Spleen (tissue), 11 donors: Measurements from ENCODE around the gene ENGASE. TPM values are rescaled to one million over a fixed set of nuclear protein-coding genes. Genes with fewer than 3 reads are reported as not detected.

ENCODE experiments used
- DNase-seq: peaks from one replicate; pipeline ENCODE4 v3.0.0-alpha.2; 2020
- H3K27ac ChIP-seq, 8 donors: fragments of 200-600 bp; sonication (generic) in 7 of 8; 1 replicate in 4 of 8; 2 replicates in 4 of 8; pipeline versions ENCODE4 v1.5.0 to v1.8.0; 2016 to 2021; ENCODE audit warnings: inconsistent platforms in 4 of 8, mild to moderate bottlenecking in 4 of 8, moderate library complexity in 1 of 8
- H3K27me3 ChIP-seq, 7 donors: fragments of 200-600 bp; sonication (generic) in 6 of 7; replicated peaks in 1 of 7; 1 replicate in 4 of 7; 2 replicates in 3 of 7; pipeline versions ENCODE4 v1.5.0 to v1.8.0; 2016 to 2021; ENCODE audit warnings: inconsistent platforms in 3 of 7, mild to moderate bottlenecking in 1 of 7
- H3K36me3 ChIP-seq, 6 donors: fragments of 200-600 bp; sonication (generic) in 5 of 6; 1 replicate in 4 of 6; 2 replicates in 2 of 6; pipeline versions ENCODE4 v1.5.0 to v1.8.0; 2016 to 2021; ENCODE audit warnings: inconsistent platforms in 2 of 6
- H3K4me1 ChIP-seq, 6 donors: fragments of 200-600 bp; sonication (generic) in 5 of 6; 1 replicate in 3 of 6; 2 replicates in 3 of 6; pipeline versions ENCODE4 v1.5.0 to v1.8.0; 2016 to 2021; ENCODE audit warnings: inconsistent platforms in 3 of 6
- H3K4me3 ChIP-seq, 8 donors: fragments of 200-600 bp; sonication (generic) in 7 of 8; 1 replicate in 4 of 8; 2 replicates in 4 of 8; pipeline versions ENCODE4 v1.5.0 to v1.8.0; 2016 to 2021; ENCODE audit warnings: inconsistent platforms in 4 of 8, mild to moderate bottlenecking in 4 of 8, moderate library complexity in 2 of 8
- H3K9me3 ChIP-seq, 8 donors: fragments of 200-600 bp; sonication (generic) in 7 of 8; 1 replicate in 4 of 8; 2 replicates in 4 of 8; pipeline versions ENCODE4 v1.5.0 to v1.8.0; 2016 to 2021; ENCODE audit warnings: inconsistent platforms in 4 of 8
- POLR2A ChIP-seq, 3 donors: fragments of 450-650 bp; IDR thresholded peaks; one replicate each; pipeline ENCODE4 v1.5.1; 2017; ENCODE audit warnings: antibody characterized with exemption in 3 of 3, mild to moderate bottlenecking in 1 of 3
- POLR2AphosphoS5 ChIP-seq, 3 donors: sonication (generic); formaldehyde crosslinking; IDR thresholded peaks; one replicate each; pipeline ENCODE4 v1.5.1; 2017; ENCODE audit warnings: antibody characterized with exemption in 3 of 3
- WGBS, 5 donors: extraction: QIAGEN DNeasy Blood & Tissue Kit in 3 of 5; methylation state at CpG; one replicate each; pipeline versions ENCODE4 v1.1.5 to v1.1.7; 2013 to 2018; 5-methylcytosine and 5-hydroxymethylcytosine counted together
- intact Hi-C: fragments of 100-400 bp; cut with DNase I; formaldehyde crosslinking; loops from one replicate; pipeline ENCODE4 v1.15.0; 2023; ENCODE audit warnings: low total_unique reads
- polyA plus RNA-seq, 3 donors: library from polyadenylated mRNA; stranded (reverse); fragments of 200-250 nt; gene quantifications; one replicate each; pipeline ENCODE4 v1.2.1, GENCODE V29; 2013
- total RNA-seq, 7 donors: library from RNA; depleted of rRNA in 3 of 7; stranded (reverse); fragments of >200 nt in 3 of 7; fragmentation: NEBNext Ultra II Directional in 4 of 7; extraction: Animal tissue kit (Norgen Biotek cat#: 25700) in 4 of 7; gene quantifications; one replicate each; pipeline versions ENCODE4 v1.1.0 to v1.2.1, GENCODE V29; 2016 to 2021
- TF ChIP-seq, protein P1 (sequence below), 11 experiments: fragments of 200-600 bp in 7 of 11; fragments of 450-650 bp in 4 of 11; sonication (generic) in 4 of 11; IDR thresholded peaks in 8 of 11; conservative IDR thresholded peaks in 3 of 11; 1 replicate in 7 of 11; 2 replicates in 4 of 11; pipeline versions ENCODE4 v1.4.0 to v1.8.0; 2016 to 2021; ENCODE audit warnings: antibody characterized with exemption in 11 of 11, inconsistent platforms in 4 of 11, mild to moderate bottlenecking in 1 of 11
- donor health status: healthy with polysubstance abuse.
- donor health status: DM: no; HTN: no; CAD: no; lungs with moderate emphysema.
- donor health status: DM: no; HTN: no; CAD: no.
- donor health status: Bipolar disorder and iron deficiency.
- donor health status: healthy.
- donor health status: DM: no; HTN: no; CAD: no.
- donor health status: DM: yes; HTN: yes; CAD: no.

Gene ENGASE
- total and polyA plus RNA-seq, 10 donors, result 25.0 to 148 (median 93.2) TPM

GRCh38 chr17:79054200-79054960, 20.2 kb upstream of the ENGASE start:
- no peak overlapping the region for H3K4me3 ChIP-seq
- peaks cover 0 to 39% (median 7%) of the 10 kb centered on the region in 6 donors for H3K4me1 ChIP-seq
- no peaks in the 10 kb centered on the region for H3K36me3 ChIP-seq
- H3K27me3 ChIP-seq, result peaks cover 0 to 16% (median 0%) of the 10 kb centered on the region in 7 donors
- TF ChIP-seq POLR2A (IDR thresholded peaks at IDR 0.05) (no peak), POLR2AphosphoS5 (IDR thresholded peaks at IDR 0.05) (no peak)
- TF ChIP-seq, protein P1, sequence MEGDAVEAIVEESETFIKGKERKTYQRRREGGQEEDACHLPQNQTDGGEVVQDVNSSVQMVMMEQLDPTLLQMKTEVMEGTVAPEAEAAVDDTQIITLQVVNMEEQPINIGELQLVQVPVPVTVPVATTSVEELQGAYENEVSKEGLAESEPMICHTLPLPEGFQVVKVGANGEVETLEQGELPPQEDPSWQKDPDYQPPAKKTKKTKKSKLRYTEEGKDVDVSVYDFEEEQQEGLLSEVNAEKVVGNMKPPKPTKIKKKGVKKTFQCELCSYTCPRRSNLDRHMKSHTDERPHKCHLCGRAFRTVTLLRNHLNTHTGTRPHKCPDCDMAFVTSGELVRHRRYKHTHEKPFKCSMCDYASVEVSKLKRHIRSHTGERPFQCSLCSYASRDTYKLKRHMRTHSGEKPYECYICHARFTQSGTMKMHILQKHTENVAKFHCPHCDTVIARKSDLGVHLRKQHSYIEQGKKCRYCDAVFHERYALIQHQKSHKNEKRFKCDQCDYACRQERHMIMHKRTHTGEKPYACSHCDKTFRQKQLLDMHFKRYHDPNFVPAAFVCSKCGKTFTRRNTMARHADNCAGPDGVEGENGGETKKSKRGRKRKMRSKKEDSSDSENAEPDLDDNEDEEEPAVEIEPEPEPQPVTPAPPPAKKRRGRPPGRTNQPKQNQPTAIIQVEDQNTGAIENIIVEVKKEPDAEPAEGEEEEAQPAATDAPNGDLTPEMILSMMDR (IDR thresholded peaks at IDR 0.05 in 8 of 11, conservative IDR thresholded peaks at IDR 0.05 in 3 of 11), result no peak
- intact Hi-C loops, result no loop called here
- peak; percentile 9 for DNase-seq
- peaks cover 0 to 20% (median 13%) of the 10 kb centered on the region in 8 donors for H3K9me3 ChIP-seq
- WGBS, 5 donors, result 51 to 63% (median 54%) methylated on average over 2 of the region's 2 CpGs
- peak overlapping the region in 5 of 8 donors; percentile 45 to 53 (median 48) for H3K27ac ChIP-seq

GRCh38 chr17:79055197-79055596, 19.4 kb upstream of the ENGASE start:
- Histone ChIP-seq H3K27me3 (peaks cover 0 to 14% (median 0%) of the 10 kb centered on the region in 7 donors), H3K27ac (no peak overlapping the region), H3K9me3 (peaks cover 0 to 20% (median 13%) of the 10 kb centered on the region in 8 donors), H3K4me1 (peaks cover 0 to 31% (median 6%) of the 10 kb centered on the region in 6 donors), H3K36me3 (no peaks in the 10 kb centered on the region), H3K4me3 (no peak overlapping the region)
- intact Hi-C loops, result no loop called here
- DNase-seq, result no peak
- no peak for TF ChIP-seq POLR2AphosphoS5 (IDR thresholded peaks at IDR 0.05)
- TF ChIP-seq, protein P1 (IDR thresholded peaks at IDR 0.05 in 8 of 11, conservative IDR thresholded peaks at IDR 0.05 in 3 of 11), result no peak
- no peak for TF ChIP-seq POLR2A (IDR thresholded peaks at IDR 0.05)
- WGBS, 5 donors, result 92 to 96% (median 93%) methylated on average over 5 of the region's 5 CpGs

GRCh38 chr17:79057737-79058385, 16.8 kb upstream of the ENGASE start:
- Histone ChIP-seq H3K9me3 (peaks cover 0 to 20% (median 13%) of the 10 kb centered on the region in 8 donors), H3K27me3 (peaks cover 0 to 11% (median 0%) of the 10 kb centered on the region in 7 donors), H3K4me3 (no peak overlapping the region), H3K27ac (peak overlapping the region in 4 of 8 donors; percentile 18 to 57 (median 33)), H3K4me1 (peaks cover 0 to 15% (median 3%) of the 10 kb centered on the region in 6 donors), H3K36me3 (no peaks in the 10 kb centered on the region)
- intact Hi-C loops, result no loop called here
- WGBS, 5 donors, result 65 to 69% (median 66%) methylated on average over 10 of the region's 10 CpGs
- TF ChIP-seq, protein P1 (IDR thresholded peaks at IDR 0.05 in 8 of 11, conservative IDR thresholded peaks at IDR 0.05 in 3 of 11), result no peak
- peak; percentile 60 for DNase-seq

GRCh38 chr17:79062691-79063090, 11.9 kb upstream of the ENGASE start:
- Histone ChIP-seq H3K27me3 (peaks cover 0 to 6% (median 0%) of the 10 kb centered on the region in 7 donors), H3K4me3 (no peak overlapping the region), H3K27ac (no peak overlapping the region), H3K36me3 (no peaks in the 10 kb centered on the region), H3K4me1 (peaks cover 0 to 23% (median 6%) of the 10 kb centered on the region in 6 donors), H3K9me3 (no peaks in the 10 kb centered on the region)
- TF ChIP-seq, protein P1 (IDR thresholded peaks at IDR 0.05 in 8 of 11, conservative IDR thresholded peaks at IDR 0.05 in 3 of 11), result no peak
- TF ChIP-seq POLR2A (IDR thresholded peaks at IDR 0.05) (no peak), POLR2AphosphoS5 (IDR thresholded peaks at IDR 0.05) (no peak)
- DNase-seq, result peak; percentile 6
- WGBS, 5 donors, result 82 to 92% (median 85%) methylated on average over 7 of the region's 7 CpGs
- intact Hi-C loops, result no loop called here
